Sciatic nerve (tissue), 2 donors: ENCODE measurements around the gene CR1. TPM values are rescaled to one million over a fixed set of nuclear protein-coding genes. Genes with fewer than 3 reads are reported as not detected.
"Not testable (repeated sequence)": the region's sequence is repeated elsewhere in the genome, so short reads cannot be mapped to it uniquely, and the experiment has no call there.

Source experiments
- ATAC-seq: fragments of 200-7000 bp; cut with Tn5 transposase; one replicate; pipeline ENCODE4 v1.9.1; 2020; ENCODE audit warnings: mild to moderate bottlenecking, moderate library complexity
- DNase-seq: peaks from one replicate; pipeline ENCODE4 v3.0.0-alpha.2; 2020; ENCODE audit warnings: low spot score
- intact Hi-C: fragments of 100-400 bp; cut with DNase I; formaldehyde crosslinking; loops from one replicate; pipeline ENCODE4 v1.14.2; 2022
- total RNA-seq: library from RNA; stranded (reverse); fragmentation: NEBNext Ultra II Directional; extraction: Animal tissue kit (Norgen Biotek cat#: 25700); gene quantifications from one replicate; pipeline ENCODE4 v1.2.1, GENCODE V29; 2021
- donor health status: DM: no; HTN: no; CAD: no.
- donor health status: DM: no; HTN: no; CAD: no.

CR1 gene
- total RNA-seq, 1 donor from 2014 or later, result 30.1 TPM

- intact Hi-C loops, result no loop called here
- no peak for ATAC-seq
These were observed 4.3 kb downstream of the CR1 start for GRCh38 chr1:207500306-207500705.

GRCh38 chr1:207501071-207501470, 5.1 kb downstream of the CR1 start:
- DNase-seq (no peak), ATAC-seq (no peak)
- intact Hi-C loops, result no loop called here

More at GRCh38 chr1:207500306-207500705, 4.3 kb downstream of the CR1 start:
- DNase-seq, result no peak

- DNase-seq (no peak), ATAC-seq (no peak)
- intact Hi-C loops, result no loop called here
These were observed 6.8 kb downstream of the CR1 start for GRCh38 chr1:207502726-207503125.

GRCh38 chr1:207503950-207504349, 8.0 kb downstream of the CR1 start:
- ATAC-seq (no peak), DNase-seq (no peak)
- intact Hi-C loops, result no loop called here

GRCh38 chr1:207504438-207504837, 8.5 kb downstream of the CR1 start:
- intact Hi-C loops, result no loop called here

GRCh38 chr1:207510444-207510843, 14.5 kb downstream of the CR1 start:
- intact Hi-C loops, result no loop called here
- DNase-seq, result no peak
- no peak for ATAC-seq

More at GRCh38 chr1:207504438-207504837, 8.5 kb downstream of the CR1 start:
- DNase-seq (no peak), ATAC-seq (no peak)

GRCh38 chr1:207514890-207515289, 18.9 kb downstream of the CR1 start:
- DNase-seq (no peak), ATAC-seq (no peak)
- intact Hi-C loops, result no loop called here

- intact Hi-C loops, result no loop called here
- no peak for DNase-seq
- no peak for ATAC-seq
These were observed 20.8 kb downstream of the CR1 start for GRCh38 chr1:207516729-207517128.

- ATAC-seq (no peak), DNase-seq (no peak)
- intact Hi-C loops, result no loop called here
These were observed 22.8 kb downstream of the CR1 start for GRCh38 chr1:207518608-207519236.

- DNase-seq (no peak), ATAC-seq (no peak)
- intact Hi-C loops, result no loop called here
These were observed 23.8 kb downstream of the CR1 start for GRCh38 chr1:207519505-207520399.

- intact Hi-C loops, ATAC-seq, DNase-seq: not testable (repeated sequence)
These were observed 24.7 kb downstream of the CR1 start for GRCh38 chr1:207520400-207521345.

- DNase-seq, ATAC-seq, intact Hi-C loops: not testable (repeated sequence)
These were observed 29.3 kb downstream of the CR1 start for GRCh38 chr1:207525239-207525638.

GRCh38 chr1:207528401-207528800, 32.4 kb downstream of the CR1 start:
- peak; percentile 56 for ATAC-seq
- DNase-seq, intact Hi-C loops: not testable (repeated sequence)

GRCh38 chr1:207536263-207536662, 40.3 kb downstream of the CR1 start:
- ATAC-seq, DNase-seq, intact Hi-C loops: not testable (repeated sequence)

GRCh38 chr1:207546677-207547357, 50.9 kb downstream of the CR1 start:
- intact Hi-C loops, DNase-seq: not testable (repeated sequence)
- ATAC-seq, result peak; percentile 74

GRCh38 chr1:207554823-207555222, 58.9 kb downstream of the CR1 start:
- ATAC-seq, intact Hi-C loops, DNase-seq: not testable (repeated sequence)

- ATAC-seq (no peak), DNase-seq (no peak)
- intact Hi-C loops, result no loop called here
These were observed 69.8 kb downstream of the CR1 start for GRCh38 chr1:207565546-207566468.
